HEK293T (cell line): Measurements from ENCODE around the gene JAK1.

Experiments
- CTCF ChIA-PET: fragments of 350-600 bp; formaldehyde crosslinking; extraction: SDS; loops from one replicate; lab custom pipeline; 2021; ENCODE audit warnings: antibody characterized with exemption, inconsistent platforms; lab: Yijun Ruan, JAX
- POLR2A ChIA-PET: fragments of 350-600 bp; formaldehyde crosslinking; extraction: SDS; loops from one replicate; lab custom pipeline; 2020; ENCODE audit warnings: antibody characterized with exemption, inconsistent platforms; lab: Yijun Ruan, JAX
- DNase-seq: peaks from one replicate; pipeline ENCODE4 v3.0.0; 2012; ENCODE audit warnings: mixed read lengths; ENCODE audit errors: extremely low spot score
- ARNT ChIP-seq: fragments of 450-650 bp; IDR thresholded peaks from 2 replicates; pipeline ENCODE4 v1.6.1; 2017; ENCODE audit warnings: mild to moderate bottlenecking
- BHLHE40 ChIP-seq: fragments of 450-650 bp; IDR thresholded peaks from 2 replicates; pipeline ENCODE4 v1.6.1; 2016; ENCODE audit warnings: mild to moderate bottlenecking, moderate library complexity, borderline replicate concordance
- CTBP1 ChIP-seq: fragments of 450-650 bp; IDR thresholded peaks from 2 replicates; pipeline ENCODE4 v1.6.1; 2016; ENCODE audit warnings: borderline replicate concordance
- ELF4 ChIP-seq: fragments of 450-650 bp; IDR thresholded peaks from 2 replicates; pipeline ENCODE4 v1.6.1; 2017; ENCODE audit warnings: antibody characterized with exemption
- FOXA1 ChIP-seq: fragments of 450-650 bp; IDR thresholded peaks from 2 replicates; pipeline ENCODE4 v1.6.1; 2016; ENCODE audit warnings: mild to moderate bottlenecking
- FOXK2 ChIP-seq: fragments of 450-650 bp; IDR thresholded peaks from 2 replicates; pipeline ENCODE4 v1.6.1; 2016; ENCODE audit warnings: mild to moderate bottlenecking
- FOXM1 ChIP-seq: fragments of 450-650 bp; IDR thresholded peaks from 2 replicates; pipeline ENCODE4 v1.6.1; 2017; ENCODE audit warnings: mild to moderate bottlenecking, borderline replicate concordance
- HDGF ChIP-seq: fragments of 450-650 bp; IDR thresholded peaks from 2 replicates; pipeline ENCODE4 v1.6.1; 2017; ENCODE audit warnings: antibody characterized with exemption, borderline replicate concordance
- L3MBTL2 ChIP-seq: fragments of 450-650 bp; conservative IDR thresholded peaks from 2 replicates; pipeline ENCODE4 v1.6.1; 2016; ENCODE audit warnings: mild to moderate bottlenecking
- LEF1 ChIP-seq: fragments of 450-650 bp; IDR thresholded peaks from 2 replicates; pipeline ENCODE4 v1.6.1; 2017; ENCODE audit warnings: mild to moderate bottlenecking, borderline replicate concordance
- NFRKB ChIP-seq: fragments of 450-650 bp; IDR thresholded peaks from 2 replicates; pipeline ENCODE4 v1.6.1; 2016; ENCODE audit warnings: mild to moderate bottlenecking, moderate library complexity
- SP1 ChIP-seq: fragments of 450-650 bp; IDR thresholded peaks from 2 replicates; pipeline ENCODE4 v1.6.1; 2017
- SUZ12 ChIP-seq: fragments of 450-650 bp; IDR thresholded peaks from 2 replicates; pipeline ENCODE4 v1.6.1; 2016; ENCODE audit warnings: mild to moderate bottlenecking
- TARDBP ChIP-seq: fragments of 450-650 bp; IDR thresholded peaks from 2 replicates; pipeline ENCODE4 v1.6.1; 2016
- ZNF384 ChIP-seq: fragments of 450-650 bp; IDR thresholded peaks from 2 replicates; pipeline ENCODE4 v1.6.1; 2016
- TF ChIP-seq, protein P1 (sequence below): fragments of 450-650 bp; IDR thresholded peaks from 2 replicates; pipeline ENCODE4 v1.6.1; 2016

Gene JAK1

GRCh38 chr1:64975740-64976139 lies 9.4 kb upstream of the JAK1 start:
- ChIA-PET POLR2A (interaction anchor here (0.9 kb wide), 1 partner anchor 10 kb away, joined by 3 read pairs; the partner anchor contains the start of gene JAK1), CTCF (no interaction called here)
- DNase-seq: no peak
- no peak for TF ChIP-seq HDGF
- no peak for TF ChIP-seq L3MBTL2
- TF ChIP-seq FOXA1: no peak
- TF ChIP-seq SP1: no peak
- TF ChIP-seq NFRKB: no peak
- no peak for TF ChIP-seq FOXM1
- no peak for TF ChIP-seq ELF4
- no peak for TF ChIP-seq ZNF384
- no peak for TF ChIP-seq TARDBP
- TF ChIP-seq LEF1: no peak
- TF ChIP-seq CTBP1: no peak
- TF ChIP-seq ARNT: no peak
- TF ChIP-seq SUZ12: no peak
- TF ChIP-seq FOXK2: no peak
- TF ChIP-seq, protein P1, sequence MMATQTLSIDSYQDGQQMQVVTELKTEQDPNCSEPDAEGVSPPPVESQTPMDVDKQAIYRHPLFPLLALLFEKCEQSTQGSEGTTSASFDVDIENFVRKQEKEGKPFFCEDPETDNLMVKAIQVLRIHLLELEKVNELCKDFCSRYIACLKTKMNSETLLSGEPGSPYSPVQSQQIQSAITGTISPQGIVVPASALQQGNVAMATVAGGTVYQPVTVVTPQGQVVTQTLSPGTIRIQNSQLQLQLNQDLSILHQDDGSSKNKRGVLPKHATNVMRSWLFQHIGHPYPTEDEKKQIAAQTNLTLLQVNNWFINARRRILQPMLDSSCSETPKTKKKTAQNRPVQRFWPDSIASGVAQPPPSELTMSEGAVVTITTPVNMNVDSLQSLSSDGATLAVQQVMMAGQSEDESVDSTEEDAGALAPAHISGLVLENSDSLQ: no peak
- no peak for TF ChIP-seq BHLHE40

DNA sequence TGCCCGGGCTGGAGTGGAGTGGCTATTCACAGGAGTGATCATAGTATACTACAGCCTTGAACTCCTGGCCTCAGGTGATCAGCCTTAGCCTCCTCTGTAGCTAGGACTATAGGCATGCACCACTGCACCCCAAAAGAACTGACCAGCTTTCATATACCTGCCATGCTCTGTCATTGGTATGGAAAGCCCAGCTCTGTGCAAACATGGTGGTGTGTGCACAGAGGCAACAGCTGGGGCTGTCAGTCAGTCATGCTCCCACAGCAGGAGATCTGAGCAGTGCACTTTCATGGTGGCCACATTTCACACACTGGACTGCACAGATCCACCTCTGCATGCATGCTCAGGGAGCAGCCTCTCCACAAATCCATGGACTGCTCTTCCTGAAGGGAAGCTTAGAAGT lies 8.8 kb upstream of the JAK1 start:
- DNase-seq: no peak
- CTCF ChIA-PET: no interaction called here
- POLR2A ChIA-PET: interaction anchor here (0.9 kb wide), 1 partner anchor 9 kb away, joined by 3 read pairs; the partner anchor contains the start of gene JAK1
- TF ChIP-seq FOXK2 (no peak), L3MBTL2 (no peak), ARNT (no peak), SUZ12 (no peak), NFRKB (no peak), BHLHE40 (no peak), FOXM1 (no peak), SP1 (no peak), ELF4 (no peak), HDGF (no peak), CTBP1 (no peak), FOXA1 (no peak), ZNF384 (no peak), TARDBP (no peak), LEF1 (no peak)
- TF ChIP-seq, protein P1: no peak

- CTCF ChIA-PET: no interaction called here
- POLR2A ChIA-PET: no interaction called here
- no peak for TF ChIP-seq FOXM1
- no peak for TF ChIP-seq ARNT
- no peak for TF ChIP-seq NFRKB
- no peak for TF ChIP-seq HDGF
- TF ChIP-seq BHLHE40: no peak
- no peak for TF ChIP-seq SUZ12
- TF ChIP-seq LEF1: no peak
- no peak for TF ChIP-seq FOXK2
- no peak for TF ChIP-seq CTBP1
- TF ChIP-seq FOXA1: no peak
- TF ChIP-seq TARDBP: no peak
- no peak for TF ChIP-seq SP1
- no peak for TF ChIP-seq ZNF384
- no peak for TF ChIP-seq L3MBTL2
- TF ChIP-seq, protein P1: no peak
- no peak for TF ChIP-seq ELF4
- DNase-seq: no peak
Observed at GRCh38 chr1:64974288-64974825, 8.0 kb upstream of the JAK1 start.

DNA sequence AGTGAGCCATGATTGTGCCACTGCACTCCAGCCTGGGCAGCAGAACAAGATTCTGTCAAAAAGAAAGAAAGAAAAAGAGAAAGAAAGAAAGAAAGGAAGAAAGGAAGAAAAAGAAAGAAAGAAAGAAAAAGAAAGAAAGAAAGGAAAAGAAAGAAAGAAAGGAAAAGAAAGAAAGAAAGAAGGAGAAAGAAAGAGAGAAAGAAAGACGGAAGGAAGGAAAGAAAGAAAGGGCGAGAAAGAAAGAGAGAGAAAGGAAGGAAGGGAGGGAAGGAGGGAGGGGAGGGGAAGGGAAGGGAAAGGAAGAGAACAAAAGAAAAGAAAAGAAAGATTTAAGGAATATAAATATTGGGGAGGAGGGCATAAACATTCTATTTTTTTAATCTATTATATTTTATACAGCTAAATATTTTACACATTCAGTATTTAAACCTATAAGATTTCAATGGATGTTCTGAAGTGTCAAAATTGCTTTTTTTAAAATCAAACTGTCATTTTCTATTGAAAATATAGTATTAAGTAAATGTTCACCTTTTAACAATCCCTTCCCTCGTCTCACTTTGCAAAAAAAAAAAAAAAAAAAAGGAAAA lies 6.8 kb upstream of the JAK1 start:
- POLR2A ChIA-PET: no interaction called here
- no peak for TF ChIP-seq SUZ12
- TF ChIP-seq NFRKB: no peak
- no peak for TF ChIP-seq ELF4
- no peak for TF ChIP-seq FOXK2
- TF ChIP-seq L3MBTL2: no peak
- TF ChIP-seq CTBP1: no peak
- no peak for TF ChIP-seq BHLHE40
- no peak for TF ChIP-seq FOXA1
- no peak for TF ChIP-seq HDGF
- no peak for DNase-seq
- CTCF ChIA-PET: interaction anchor here (0.6 kb wide), 1 partner anchor 284 kb away, joined by 3 read pairs; no protein-coding TSS in a partner anchor

DNA sequence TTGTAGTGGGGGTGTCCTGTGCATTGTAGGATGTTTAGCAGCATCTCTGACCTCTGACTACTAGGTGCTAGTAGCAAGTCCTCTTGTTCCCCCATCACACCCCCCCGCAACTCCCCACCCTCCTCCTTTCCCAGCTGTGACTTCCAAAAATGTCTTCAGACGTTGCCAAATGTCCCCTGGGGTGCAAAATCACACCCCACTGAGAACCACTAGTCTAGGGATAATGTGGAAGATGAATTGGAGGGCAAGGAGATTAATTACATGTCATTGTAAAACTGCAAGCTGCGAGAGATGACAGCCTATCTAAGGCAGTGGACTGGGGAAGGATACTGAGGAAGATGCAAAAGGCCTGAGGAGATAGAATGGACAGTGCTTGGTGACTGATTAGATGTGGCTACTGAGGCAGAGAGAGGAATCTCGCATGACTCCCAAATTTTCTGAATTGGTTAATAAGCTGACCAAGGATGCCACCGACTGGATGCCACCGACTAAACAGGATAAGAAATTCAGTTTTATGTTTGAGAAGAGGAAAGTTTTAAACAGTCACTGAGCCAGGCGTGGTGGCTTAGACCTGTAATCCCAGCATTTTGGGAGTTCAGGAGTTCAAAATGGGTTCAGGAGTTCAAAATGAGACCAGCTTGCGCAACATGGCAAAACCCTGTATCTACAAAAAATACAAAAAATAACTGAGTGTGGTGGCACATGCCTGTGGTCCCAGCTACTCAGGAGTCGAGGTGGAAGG lies 3.1 kb upstream of the JAK1 start:
- ChIA-PET CTCF (interaction anchor here (0.6 to 0.7 kb wide), 2 partner anchors 105 to 1551 kb away, joined by 3 to 4 read pairs; no protein-coding TSS in a partner anchor), POLR2A (interaction anchor here (0.6 kb wide), 1 partner anchor 37 kb away, joined by 3 read pairs; no protein-coding TSS in a partner anchor)
- DNase-seq: no peak
- TF ChIP-seq ELF4 (no peak), L3MBTL2 (no peak), HDGF (no peak), NFRKB (no peak)
- TF ChIP-seq, protein P1: peak; percentile 25; the same call in 1 of the 2 replicates
